ENCODE data around the gene CPNE7.
"Not testable (repeated sequence)": the region's sequence is repeated elsewhere in the genome, so short reads cannot be mapped to it uniquely, and the experiment has no call there.

The CPNE7 gene

GRCh38 chr16:89634463-89635385 lies 59.2 kb downstream of the CPNE7 start:
- DNase-seq, result not testable (repeated sequence)

DNA sequence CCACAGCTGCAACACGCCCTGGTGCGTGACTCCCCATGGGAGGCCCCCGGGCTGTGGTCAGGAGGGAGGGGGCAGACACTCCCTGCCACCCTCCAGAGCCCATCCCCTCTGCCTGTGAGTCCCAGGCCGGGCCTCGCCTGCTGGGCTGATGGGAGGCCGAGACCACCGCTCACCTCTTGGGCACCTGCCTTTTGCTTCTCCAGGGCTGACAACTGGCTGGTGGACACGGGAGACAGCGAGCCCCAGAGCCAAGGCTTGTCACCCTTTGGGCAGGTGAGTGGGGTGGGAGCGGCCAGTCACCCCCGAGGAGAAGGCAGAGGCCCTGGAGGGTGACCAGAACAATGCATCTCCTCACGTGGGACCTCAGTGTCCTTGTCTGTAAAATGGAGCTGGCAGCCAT lies 61.1 kb downstream of the CPNE7 start:
- no peak for DNase-seq

DNA sequence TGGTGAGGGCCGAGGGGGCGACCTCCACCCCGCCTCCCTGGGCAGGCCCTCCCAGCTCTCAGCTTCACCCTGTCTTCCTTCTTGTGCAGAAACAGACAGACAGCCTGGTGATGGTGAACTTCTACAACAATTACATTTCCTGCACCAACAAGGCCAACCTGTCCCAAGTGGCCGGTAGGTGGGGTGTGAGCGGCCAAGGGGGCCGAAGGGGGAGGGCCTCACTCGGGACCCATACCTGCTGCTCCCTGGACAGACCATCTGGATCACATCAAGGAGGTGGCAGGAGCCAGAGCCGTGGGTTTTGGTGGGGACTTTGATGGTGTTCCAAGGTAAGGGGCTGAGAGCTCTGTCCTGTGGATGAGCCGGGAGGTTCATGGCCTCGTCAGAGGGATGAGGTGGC lies 61.8 kb downstream of the CPNE7 start:
- DNase-seq, result no peak

GRCh38 chr16:89638455-89638854 lies 62.9 kb downstream of the CPNE7 start:
- DNase-seq, result no peak

GRCh38 chr16:89639385-89639784 lies 63.8 kb downstream of the CPNE7 start:
- DNase-seq, result no peak

GRCh38 chr16:89641458-89642119 lies 66.0 kb downstream of the CPNE7 start:
- no peak for DNase-seq

DNA sequence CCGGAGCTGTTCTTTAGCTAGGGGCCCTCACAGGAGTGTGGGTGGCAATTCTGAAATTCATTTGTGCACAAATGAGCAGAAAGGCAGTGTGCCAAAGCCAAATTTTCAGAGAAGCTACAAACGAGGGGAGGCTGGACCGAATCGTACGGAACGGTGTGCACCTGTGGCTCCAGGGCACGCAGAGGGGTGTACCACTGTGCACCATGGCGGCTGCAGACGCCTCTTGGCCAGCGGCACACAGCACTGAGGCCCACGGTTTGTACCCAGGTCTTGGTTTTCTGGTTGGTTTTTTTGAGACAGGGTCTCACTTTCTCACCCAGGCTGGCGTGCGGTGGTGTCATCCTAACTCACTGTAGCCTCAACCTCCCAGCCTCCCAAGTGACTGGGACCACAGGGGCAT lies 67.0 kb downstream of the CPNE7 start:
- no peak for DNase-seq

DNA sequence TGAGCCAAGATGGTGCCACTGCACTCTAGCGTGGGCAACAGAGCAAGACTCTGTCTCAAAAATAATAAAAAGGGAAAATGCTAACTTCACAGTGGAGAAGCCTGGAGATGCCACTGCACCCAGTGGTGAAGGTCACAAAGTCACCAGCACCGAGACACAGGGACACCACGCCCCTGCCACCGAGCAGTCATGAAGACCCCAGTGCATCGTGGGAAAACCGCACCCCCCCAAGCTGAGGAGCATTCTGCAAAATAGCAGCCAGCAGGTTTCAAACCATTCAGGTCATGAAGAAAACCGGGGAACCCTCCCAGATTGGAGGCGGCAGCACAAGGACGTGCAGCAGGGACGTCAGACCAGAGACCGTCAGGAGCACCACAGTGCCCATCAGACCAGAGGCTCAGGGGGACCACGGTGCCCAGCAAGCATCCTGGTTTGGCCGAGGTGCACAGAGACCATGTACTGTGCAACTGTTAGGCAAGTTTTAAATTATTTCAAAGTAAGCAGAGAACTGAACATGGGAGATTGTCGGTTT lies 68.3 kb downstream of the CPNE7 start:
- DNase-seq, result no peak

DNA sequence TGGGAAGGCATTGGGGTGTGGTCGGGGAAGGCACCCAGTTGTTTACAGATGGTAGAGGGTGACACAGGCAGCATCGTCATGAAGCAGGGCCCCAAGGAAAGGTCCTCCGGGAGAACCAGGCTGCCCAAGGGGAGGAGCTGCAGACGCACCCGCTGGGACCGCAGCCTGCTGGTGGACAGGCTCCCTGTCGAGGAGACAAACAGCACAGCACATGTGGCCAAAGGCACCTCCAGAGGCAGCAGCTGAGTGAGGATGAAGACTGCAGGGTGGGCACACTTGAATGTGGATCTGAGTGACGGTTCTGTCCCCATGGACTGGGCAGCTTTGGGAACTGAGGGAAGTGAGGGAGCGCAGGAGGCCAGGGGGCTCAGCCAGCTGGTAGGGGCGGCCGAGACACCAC lies 69.6 kb downstream of the CPNE7 start:
- no peak for DNase-seq

GRCh38 chr16:89646270-89646669 lies 70.7 kb downstream of the CPNE7 start:
- no peak for DNase-seq
